ENCODE measurements around the gene WAS.

WAS gene

DNA sequence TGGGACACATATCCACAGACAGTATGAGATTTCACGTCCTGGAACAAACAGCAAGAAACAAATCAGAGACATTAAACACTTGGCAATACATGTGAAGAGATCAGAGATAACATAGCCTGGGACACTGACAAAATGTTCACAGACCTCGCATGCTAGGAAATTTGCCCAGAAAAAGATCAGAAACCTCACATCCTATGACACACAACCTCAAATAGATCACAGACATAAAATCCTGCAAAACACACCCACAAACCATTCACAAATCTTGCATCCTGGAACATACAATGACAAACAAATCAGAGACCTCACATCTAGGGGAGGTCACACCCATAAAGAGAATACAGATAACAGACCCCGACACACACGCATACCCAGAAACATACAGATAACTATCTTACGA lies 31.0 kb downstream of the WAS start:
- H3K27ac ChIP-seq: no peak overlapping the region
- H3K36me3 ChIP-seq (ENCODE audit: control insufficient read depth, insufficient read depth, low read length): no peaks in the 10 kb centered on the region
- H3K4me2 ChIP-seq (ENCODE audit: low read length): no peak overlapping the region
- H3K4me3 ChIP-seq (ENCODE audit: low read depth, low read length): no peak overlapping the region
- H2AFZ ChIP-seq: no peak overlapping the region
- no peaks in the 10 kb centered on the region for H3K9me3 ChIP-seq (ENCODE audit: control insufficient read depth, low read length)
- H3K27me3 ChIP-seq (ENCODE audit: control insufficient read depth, insufficient read depth, low read length): no peaks in the 10 kb centered on the region
- no peaks in the 10 kb centered on the region for H3K4me1 ChIP-seq
- H3K79me2 ChIP-seq: no peaks in the 10 kb centered on the region
- TF ChIP-seq, protein P1, sequence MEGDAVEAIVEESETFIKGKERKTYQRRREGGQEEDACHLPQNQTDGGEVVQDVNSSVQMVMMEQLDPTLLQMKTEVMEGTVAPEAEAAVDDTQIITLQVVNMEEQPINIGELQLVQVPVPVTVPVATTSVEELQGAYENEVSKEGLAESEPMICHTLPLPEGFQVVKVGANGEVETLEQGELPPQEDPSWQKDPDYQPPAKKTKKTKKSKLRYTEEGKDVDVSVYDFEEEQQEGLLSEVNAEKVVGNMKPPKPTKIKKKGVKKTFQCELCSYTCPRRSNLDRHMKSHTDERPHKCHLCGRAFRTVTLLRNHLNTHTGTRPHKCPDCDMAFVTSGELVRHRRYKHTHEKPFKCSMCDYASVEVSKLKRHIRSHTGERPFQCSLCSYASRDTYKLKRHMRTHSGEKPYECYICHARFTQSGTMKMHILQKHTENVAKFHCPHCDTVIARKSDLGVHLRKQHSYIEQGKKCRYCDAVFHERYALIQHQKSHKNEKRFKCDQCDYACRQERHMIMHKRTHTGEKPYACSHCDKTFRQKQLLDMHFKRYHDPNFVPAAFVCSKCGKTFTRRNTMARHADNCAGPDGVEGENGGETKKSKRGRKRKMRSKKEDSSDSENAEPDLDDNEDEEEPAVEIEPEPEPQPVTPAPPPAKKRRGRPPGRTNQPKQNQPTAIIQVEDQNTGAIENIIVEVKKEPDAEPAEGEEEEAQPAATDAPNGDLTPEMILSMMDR (IDR thresholded peaks at IDR 0.05): no peak
- H3K9ac ChIP-seq: no peak overlapping the region

- Histone ChIP-seq H3K9me3 (ENCODE audit: control insufficient read depth, low read length) (no peaks in the 10 kb centered on the region), H3K79me2 (no peaks in the 10 kb centered on the region), H3K4me3 (ENCODE audit: low read depth, low read length) (no peak overlapping the region), H3K9ac (no peak overlapping the region), H3K4me2 (ENCODE audit: low read length) (no peak overlapping the region), H2AFZ (no peak overlapping the region), H3K27ac (no peak overlapping the region), H3K36me3 (ENCODE audit: control insufficient read depth, insufficient read depth, low read length) (no peaks in the 10 kb centered on the region), H3K27me3 (ENCODE audit: control insufficient read depth, insufficient read depth, low read length) (no peaks in the 10 kb centered on the region), H3K4me1 (no peaks in the 10 kb centered on the region)
- TF ChIP-seq, protein P1 (IDR thresholded peaks at IDR 0.05): no peak
These were observed 31.5 kb downstream of the WAS start for GRCh38 chrX:48715072-48715471.

GRCh38 chrX:48715876-48716502 lies 32.4 kb downstream of the WAS start:
- no peak overlapping the region for H3K9ac ChIP-seq
- H3K36me3 ChIP-seq (ENCODE audit: control insufficient read depth, insufficient read depth, low read length): no peaks in the 10 kb centered on the region
- no peak overlapping the region for H3K4me3 ChIP-seq (ENCODE audit: low read depth, low read length)
- TF ChIP-seq, protein P1 (IDR thresholded peaks at IDR 0.05): no peak
- H3K27me3 ChIP-seq (ENCODE audit: control insufficient read depth, insufficient read depth, low read length): no peaks in the 10 kb centered on the region
- H3K4me2 ChIP-seq (ENCODE audit: low read length): no peak overlapping the region
- H2AFZ ChIP-seq: no peak overlapping the region
- no peak overlapping the region for H3K27ac ChIP-seq
- H3K4me1 ChIP-seq: no peaks in the 10 kb centered on the region
- no peaks in the 10 kb centered on the region for H3K9me3 ChIP-seq (ENCODE audit: control insufficient read depth, low read length)
- H3K79me2 ChIP-seq: no peaks in the 10 kb centered on the region

DNA sequence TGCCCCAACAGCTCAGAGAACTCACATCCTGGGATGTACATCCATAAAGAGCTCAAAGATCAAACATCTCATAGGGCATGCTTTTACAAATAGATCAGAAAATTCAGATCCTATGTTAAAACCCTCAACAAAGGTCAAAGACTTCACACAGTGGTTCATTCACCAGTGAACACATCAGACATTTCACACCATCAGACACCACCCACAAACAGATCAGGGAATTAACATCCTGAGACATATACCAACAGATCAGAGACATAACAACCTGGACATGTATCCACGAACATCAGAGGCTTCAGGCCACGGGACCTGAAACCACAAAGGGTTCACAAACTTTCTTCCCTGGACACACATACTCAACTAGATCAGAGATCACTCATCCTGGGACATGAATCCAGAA lies 36.4 kb downstream of the WAS start:
- Histone ChIP-seq H3K4me1 (no peaks in the 10 kb centered on the region), H2AFZ (no peak overlapping the region), H3K4me3 (ENCODE audit: low read depth, low read length) (no peak overlapping the region), H3K9me3 (ENCODE audit: control insufficient read depth, low read length) (no peaks in the 10 kb centered on the region), H3K4me2 (ENCODE audit: low read length) (no peak overlapping the region), H3K79me2 (no peaks in the 10 kb centered on the region), H3K9ac (no peak overlapping the region), H3K27me3 (ENCODE audit: control insufficient read depth, insufficient read depth, low read length) (no peaks in the 10 kb centered on the region), H3K27ac (no peak overlapping the region), H3K36me3 (ENCODE audit: control insufficient read depth, insufficient read depth, low read length) (no peaks in the 10 kb centered on the region)
- TF ChIP-seq, protein P1 (IDR thresholded peaks at IDR 0.05): no peak

DNA sequence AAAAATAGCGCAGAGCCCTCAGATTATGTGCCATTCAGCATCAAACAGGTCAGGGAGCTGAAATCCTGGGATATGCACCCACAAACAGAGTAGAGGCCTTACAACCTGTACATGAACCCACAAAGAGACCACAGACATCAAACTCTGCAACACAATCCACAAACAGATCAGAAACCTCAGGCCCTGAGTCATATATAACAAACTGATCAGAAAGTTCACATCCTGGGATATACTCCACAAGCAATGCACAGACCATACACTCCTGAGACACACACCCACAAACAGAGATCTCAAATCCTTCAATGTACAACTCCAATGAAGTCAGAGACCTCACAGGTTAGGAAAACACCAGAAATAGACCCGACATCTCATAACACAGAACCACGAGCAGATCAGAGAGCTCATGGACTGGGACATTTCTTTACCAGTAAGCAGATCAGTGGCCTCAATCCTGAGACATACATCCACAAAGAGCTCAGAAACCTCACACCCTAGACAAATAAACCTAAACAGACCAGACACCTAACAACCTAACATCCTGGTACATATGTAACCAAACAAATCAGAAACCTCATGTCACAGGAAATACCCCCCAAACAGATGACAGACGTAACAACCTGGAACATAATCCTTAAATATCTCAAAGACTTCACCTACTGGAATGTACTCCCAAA lies 37.1 kb downstream of the WAS start:
- H3K27ac ChIP-seq: no peak overlapping the region
- H3K4me1 ChIP-seq: no peaks in the 10 kb centered on the region
- no peaks in the 10 kb centered on the region for H3K27me3 ChIP-seq (ENCODE audit: control insufficient read depth, insufficient read depth, low read length)
- no peak overlapping the region for H2AFZ ChIP-seq
- no peaks in the 10 kb centered on the region for H3K36me3 ChIP-seq (ENCODE audit: control insufficient read depth, insufficient read depth, low read length)
- H3K9ac ChIP-seq: no peak overlapping the region
- no peaks in the 10 kb centered on the region for H3K79me2 ChIP-seq
- no peaks in the 10 kb centered on the region for H3K9me3 ChIP-seq (ENCODE audit: control insufficient read depth, low read length)
- TF ChIP-seq, protein P1 (IDR thresholded peaks at IDR 0.05): no peak
- no peak overlapping the region for H3K4me3 ChIP-seq (ENCODE audit: low read depth, low read length)
- H3K4me2 ChIP-seq (ENCODE audit: low read length): no peak overlapping the region

Measured in parathyroid adenoma (tissue), 2 donors.